Lower leg skin (tissue), 3 donors: ENCODE measurements around the gene FBXW9.

ENCODE experiments used
- CTCF ChIP-seq, 3 donors: fragments of 450-650 bp; IDR thresholded peaks; one replicate each; pipeline ENCODE4 v1.5.1; 2016; ENCODE audit warnings: antibody characterized with exemption in 3 of 3, mild to moderate bottlenecking in 3 of 3, moderate library complexity in 2 of 3
- POLR2A ChIP-seq, 2 donors: fragments of 450-650 bp; IDR thresholded peaks; one replicate each; pipeline ENCODE4 v1.6.1; 2016 to 2017; ENCODE audit warnings: antibody characterized with exemption in 2 of 2, mild to moderate bottlenecking in 1 of 2, moderate library complexity in 1 of 2

- TF ChIP-seq CTCF (IDR thresholded peaks at IDR 0.05): no peak
- TF ChIP-seq POLR2A (IDR thresholded peaks at IDR 0.05): no peak
These were observed 20.5 kb downstream of the FBXW9 start for GRCh38 chr19:12675940-12676339.
